Suprapubic skin (tissue), 4 donors: ENCODE results near the gene NELL1.

Experiments used
- CTCF ChIP-seq, 2 donors: fragments of 200-600 bp in 1 of 2; fragments of 450-650 bp in 1 of 2; sonication (generic) in 1 of 2; IDR thresholded peaks; one replicate each; pipeline ENCODE4 v1.5.1; 2016 to 2019; ENCODE audit warnings: antibody characterized with exemption in 2 of 2, mild to moderate bottlenecking in 1 of 2, moderate library complexity in 1 of 2
- POLR2A ChIP-seq, 2 donors: fragments of 450-650 bp; IDR thresholded peaks; one replicate each; pipeline ENCODE4 v1.6.1; 2017; ENCODE audit warnings: antibody characterized with exemption in 2 of 2, mild to moderate bottlenecking in 2 of 2, moderate library complexity in 2 of 2
- POLR2AphosphoS5 ChIP-seq, 3 donors: sonication (generic); formaldehyde crosslinking; IDR thresholded peaks; one replicate each; pipeline ENCODE4 v1.6.1; 2017; ENCODE audit warnings: antibody characterized with exemption in 3 of 3

DNA sequence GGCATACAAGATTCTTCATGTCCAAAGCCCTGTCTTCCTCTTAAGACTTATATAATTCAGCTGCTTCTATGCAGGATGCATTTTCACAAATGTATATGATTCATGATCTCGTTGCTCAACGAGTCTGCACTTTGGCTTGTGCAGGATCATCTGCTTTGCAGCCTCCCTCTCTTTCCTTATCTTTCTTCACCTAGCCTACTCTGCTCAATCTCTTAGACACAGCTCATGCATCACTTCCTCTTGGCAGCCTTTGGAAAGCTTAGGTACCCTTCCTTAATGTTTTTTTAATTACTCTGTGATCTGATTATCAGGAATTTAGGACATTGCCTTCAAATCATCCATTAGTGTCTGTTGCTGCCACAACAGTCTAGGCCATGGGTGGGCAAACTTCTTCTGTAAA lies 673.8 kb downstream of the NELL1 start:
- TF ChIP-seq CTCF (IDR thresholded peaks at IDR 0.05) (no peak), POLR2A (IDR thresholded peaks at IDR 0.05) (no peak), POLR2AphosphoS5 (IDR thresholded peaks at IDR 0.05) (no peak)
